Osteocyte (in vitro differentiated cells): ENCODE data around the gene BPIFB3. TPM values are rescaled to one million over a fixed set of nuclear protein-coding genes. Genes with fewer than 3 reads are reported as not detected.

Source experiments
- DNase-seq: peaks from one replicate; pipeline ENCODE4 v3.0.0; 2021; ENCODE audit warnings: mixed read lengths; ENCODE audit not compliant: unreplicated experiment; ENCODE audit errors: extremely low spot score
- H3K27ac Mint-ChIP-seq: one replicate; pipeline ENCODE4 v1.8.0; 2021; ENCODE audit warnings: mild to moderate bottlenecking, mixed read lengths; ENCODE audit not compliant: unreplicated experiment
- H3K27me3 Mint-ChIP-seq: one replicate; pipeline ENCODE4 v1.8.0; 2021; ENCODE audit warnings: mixed read lengths; ENCODE audit not compliant: unreplicated experiment
- H3K36me3 Mint-ChIP-seq: one replicate; pipeline ENCODE4 v1.8.0; 2021; ENCODE audit warnings: mixed read lengths; ENCODE audit not compliant: unreplicated experiment
- H3K4me1 Mint-ChIP-seq: one replicate; pipeline ENCODE4 v1.8.0; 2021; ENCODE audit warnings: mixed read lengths; ENCODE audit not compliant: unreplicated experiment
- H3K4me3 Mint-ChIP-seq: one replicate; pipeline ENCODE4 v1.8.0; 2021; ENCODE audit warnings: mild to moderate bottlenecking, moderate library complexity, mixed read lengths; ENCODE audit not compliant: unreplicated experiment
- H3K9me3 Mint-ChIP-seq: one replicate; pipeline ENCODE4 v1.8.0; 2021; ENCODE audit warnings: mixed read lengths; ENCODE audit not compliant: unreplicated experiment
- total RNA-seq: library from RNA; stranded (reverse); gene quantifications from 2 replicates; pipeline ENCODE4 v1.2.1, GENCODE V29; 2021
- TF ChIP-seq, protein P1 (sequence below): fragments of 200-600 bp; sonication (generic); IDR thresholded peaks from 2 replicates; pipeline ENCODE4 v1.5.0; 2021; ENCODE audit warnings: antibody characterized with exemption, mild to moderate bottlenecking, moderate library complexity

Gene BPIFB3
- total RNA-seq, 1 donor from 2014 or later, result not detected

DNA sequence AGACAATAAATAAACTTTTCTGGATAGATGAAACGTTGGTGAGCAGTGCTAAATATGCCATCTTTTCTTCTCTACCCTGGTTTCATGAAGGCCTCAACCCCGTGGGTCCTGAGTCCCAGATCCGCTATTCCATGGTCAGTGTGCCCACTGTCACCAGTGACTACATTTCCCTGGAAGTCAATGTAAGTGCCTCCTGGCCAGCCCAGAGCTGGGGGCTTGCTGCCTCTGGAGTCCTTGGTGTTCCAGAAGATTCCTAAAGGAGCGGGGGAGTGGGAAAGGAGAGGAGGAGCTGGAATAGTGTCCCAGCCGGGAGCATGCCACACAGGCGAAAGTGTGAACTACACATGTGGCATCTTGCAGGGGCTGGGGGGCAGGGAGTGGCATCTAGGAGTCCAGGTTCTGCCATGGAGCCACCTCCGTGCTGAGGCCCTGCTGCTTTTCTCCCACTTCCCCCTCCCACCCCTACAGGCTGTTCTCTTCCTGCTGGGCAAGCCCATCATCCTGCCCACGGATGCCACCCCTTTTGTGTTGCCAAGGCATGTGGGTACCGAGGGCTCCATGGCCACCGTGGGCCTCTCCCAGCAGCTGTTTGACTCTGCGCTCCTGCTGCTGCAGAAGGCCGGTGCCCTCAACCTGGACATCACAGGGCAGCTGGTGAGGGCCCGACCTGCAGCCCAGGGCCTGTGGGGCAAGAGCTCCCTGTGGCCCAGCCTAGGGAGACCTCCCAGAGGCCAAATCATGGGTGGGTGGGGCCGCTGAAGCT lies 35.4 kb upstream of the BPIFB3 start:
- no peaks in the 10 kb centered on the region for H3K36me3 Mint-ChIP-seq
- no peak overlapping the region for H3K4me3 Mint-ChIP-seq
- no peak for DNase-seq
- H3K9me3 Mint-ChIP-seq, result no peaks in the 10 kb centered on the region
- H3K27ac Mint-ChIP-seq, result no peak overlapping the region
- no peaks in the 10 kb centered on the region for H3K4me1 Mint-ChIP-seq
- peaks cover 4% of the 10 kb centered on the region for H3K27me3 Mint-ChIP-seq
- TF ChIP-seq, protein P1, sequence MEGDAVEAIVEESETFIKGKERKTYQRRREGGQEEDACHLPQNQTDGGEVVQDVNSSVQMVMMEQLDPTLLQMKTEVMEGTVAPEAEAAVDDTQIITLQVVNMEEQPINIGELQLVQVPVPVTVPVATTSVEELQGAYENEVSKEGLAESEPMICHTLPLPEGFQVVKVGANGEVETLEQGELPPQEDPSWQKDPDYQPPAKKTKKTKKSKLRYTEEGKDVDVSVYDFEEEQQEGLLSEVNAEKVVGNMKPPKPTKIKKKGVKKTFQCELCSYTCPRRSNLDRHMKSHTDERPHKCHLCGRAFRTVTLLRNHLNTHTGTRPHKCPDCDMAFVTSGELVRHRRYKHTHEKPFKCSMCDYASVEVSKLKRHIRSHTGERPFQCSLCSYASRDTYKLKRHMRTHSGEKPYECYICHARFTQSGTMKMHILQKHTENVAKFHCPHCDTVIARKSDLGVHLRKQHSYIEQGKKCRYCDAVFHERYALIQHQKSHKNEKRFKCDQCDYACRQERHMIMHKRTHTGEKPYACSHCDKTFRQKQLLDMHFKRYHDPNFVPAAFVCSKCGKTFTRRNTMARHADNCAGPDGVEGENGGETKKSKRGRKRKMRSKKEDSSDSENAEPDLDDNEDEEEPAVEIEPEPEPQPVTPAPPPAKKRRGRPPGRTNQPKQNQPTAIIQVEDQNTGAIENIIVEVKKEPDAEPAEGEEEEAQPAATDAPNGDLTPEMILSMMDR, result no peak

DNA sequence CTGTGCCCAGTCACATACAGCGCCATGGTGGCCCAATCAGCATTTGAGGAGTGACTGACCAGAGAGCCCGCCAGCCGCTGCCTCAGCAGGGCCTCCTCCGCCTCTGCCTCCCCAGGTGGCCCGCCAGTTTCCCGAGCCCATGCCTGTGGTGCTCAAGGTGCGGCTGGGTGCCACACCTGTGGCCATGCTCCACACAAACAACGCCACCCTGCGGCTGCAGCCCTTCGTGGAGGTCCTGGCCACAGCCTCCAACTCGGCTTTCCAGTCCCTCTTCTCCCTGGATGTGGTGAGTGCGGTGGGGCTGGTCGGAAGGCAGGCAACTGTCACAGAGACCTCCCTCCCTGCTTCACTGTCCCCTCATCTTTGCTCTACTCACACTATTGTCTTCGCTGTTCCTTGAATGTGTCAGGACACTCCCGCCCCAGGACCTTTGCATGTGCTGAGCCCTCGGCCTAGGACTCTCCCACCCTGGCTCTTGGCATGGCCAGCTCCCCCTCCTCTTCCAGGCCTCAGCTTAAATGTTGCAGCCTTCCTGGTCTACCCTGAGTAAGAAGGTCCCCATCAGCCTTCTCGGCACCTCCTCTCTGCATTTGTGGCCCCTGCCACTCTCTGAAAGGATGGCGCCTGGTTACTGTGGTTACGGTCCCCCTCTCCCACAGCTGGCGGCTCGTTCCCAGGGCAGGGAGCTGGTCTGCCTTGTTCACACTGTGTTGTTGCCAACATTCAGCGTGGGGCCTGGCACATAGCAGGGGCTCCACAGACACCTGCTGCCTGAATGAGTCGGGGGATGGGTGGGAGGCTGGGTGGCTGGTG lies 34.0 kb upstream of the BPIFB3 start:
- Mint-ChIP-seq H3K4me1 (no peaks in the 10 kb centered on the region), H3K9me3 (no peaks in the 10 kb centered on the region), H3K27me3 (peaks cover 4% of the 10 kb centered on the region), H3K27ac (no peak overlapping the region), H3K4me3 (no peak overlapping the region), H3K36me3 (no peaks in the 10 kb centered on the region)
- TF ChIP-seq, protein P1, result no peak
- DNase-seq, result no peak

DNA sequence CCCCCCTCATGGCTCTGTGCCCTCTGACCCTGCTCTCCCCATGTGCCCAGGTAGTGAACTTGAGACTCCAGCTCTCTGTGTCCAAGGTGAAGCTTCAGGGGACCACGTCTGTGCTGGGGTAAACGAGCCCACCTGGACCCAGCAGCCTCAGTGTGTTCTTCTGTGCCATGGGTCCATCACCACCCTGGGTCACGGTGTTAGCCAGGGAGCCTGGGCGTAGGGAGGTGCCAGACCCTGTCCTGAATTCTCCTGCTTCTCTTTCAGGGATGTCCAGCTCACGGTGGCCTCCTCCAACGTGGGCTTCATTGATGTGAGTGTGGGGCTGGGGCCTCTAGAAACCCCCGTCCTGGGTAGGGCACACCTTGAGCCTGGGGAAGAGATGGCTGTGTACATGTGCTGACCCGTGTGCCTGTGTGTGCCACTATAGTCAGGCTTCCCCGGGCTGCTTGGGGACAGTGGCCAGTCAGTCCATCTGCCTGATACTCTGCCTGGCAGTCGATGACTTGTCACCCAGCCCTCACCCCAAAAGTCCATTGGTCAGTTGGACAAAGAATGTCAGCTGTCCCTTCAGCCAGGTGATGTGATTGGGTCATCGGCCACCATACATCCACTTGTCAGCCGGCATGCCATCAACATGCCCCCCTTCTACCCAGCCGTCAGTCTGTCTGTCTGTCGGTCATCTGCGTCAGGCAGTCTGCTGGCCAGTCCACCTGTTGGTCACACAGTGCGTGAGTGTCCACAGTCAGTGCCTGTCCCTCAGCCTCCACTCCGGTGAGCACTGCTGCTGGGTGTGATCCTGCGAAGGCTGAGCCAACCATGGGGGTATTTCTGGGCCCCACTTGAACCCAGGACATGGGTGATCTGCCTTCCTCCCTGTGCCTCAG lies 33.2 kb upstream of the BPIFB3 start:
- DNase-seq, result no peak
- H3K27ac Mint-ChIP-seq, result no peak overlapping the region
- TF ChIP-seq, protein P1, result no peak
- no peaks in the 10 kb centered on the region for H3K9me3 Mint-ChIP-seq
- peaks cover 4% of the 10 kb centered on the region for H3K27me3 Mint-ChIP-seq
- no peaks in the 10 kb centered on the region for H3K36me3 Mint-ChIP-seq
- no peak overlapping the region for H3K4me3 Mint-ChIP-seq
- no peaks in the 10 kb centered on the region for H3K4me1 Mint-ChIP-seq

DNA sequence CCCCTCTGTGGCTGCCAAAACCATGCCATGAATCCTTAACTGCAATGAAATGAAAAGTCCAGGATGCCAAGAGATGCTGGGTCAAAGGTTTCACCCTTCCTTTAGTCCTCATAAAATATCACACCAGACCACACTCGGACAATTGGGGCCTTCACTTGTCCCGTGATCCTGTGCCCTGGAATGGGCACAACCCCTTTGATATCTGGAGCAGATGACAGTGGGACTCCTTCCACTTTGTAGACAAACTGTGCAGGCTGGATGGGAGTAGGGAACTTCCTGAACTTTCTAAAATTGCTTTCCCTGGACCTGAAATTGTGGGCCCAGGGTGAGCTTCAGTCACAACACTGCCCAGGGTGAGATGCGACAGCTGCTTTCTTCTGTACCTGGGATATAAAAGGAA lies 31.8 kb upstream of the BPIFB3 start:
- Mint-ChIP-seq H3K9me3 (no peaks in the 10 kb centered on the region), H3K36me3 (no peaks in the 10 kb centered on the region), H3K27me3 (no peaks in the 10 kb centered on the region), H3K27ac (no peak overlapping the region), H3K4me1 (no peaks in the 10 kb centered on the region), H3K4me3 (no peak overlapping the region)
- DNase-seq, result no peak
- TF ChIP-seq, protein P1, result no peak
